Amniotic stem cell (primary cell): ENCODE measurements around the gene TMEM198.

Source experiments
- DNase-seq: peaks from one replicate; lab custom pipeline; 2025; lab: John Stamatoyannopoulos, UW

The TMEM198 gene

DNA sequence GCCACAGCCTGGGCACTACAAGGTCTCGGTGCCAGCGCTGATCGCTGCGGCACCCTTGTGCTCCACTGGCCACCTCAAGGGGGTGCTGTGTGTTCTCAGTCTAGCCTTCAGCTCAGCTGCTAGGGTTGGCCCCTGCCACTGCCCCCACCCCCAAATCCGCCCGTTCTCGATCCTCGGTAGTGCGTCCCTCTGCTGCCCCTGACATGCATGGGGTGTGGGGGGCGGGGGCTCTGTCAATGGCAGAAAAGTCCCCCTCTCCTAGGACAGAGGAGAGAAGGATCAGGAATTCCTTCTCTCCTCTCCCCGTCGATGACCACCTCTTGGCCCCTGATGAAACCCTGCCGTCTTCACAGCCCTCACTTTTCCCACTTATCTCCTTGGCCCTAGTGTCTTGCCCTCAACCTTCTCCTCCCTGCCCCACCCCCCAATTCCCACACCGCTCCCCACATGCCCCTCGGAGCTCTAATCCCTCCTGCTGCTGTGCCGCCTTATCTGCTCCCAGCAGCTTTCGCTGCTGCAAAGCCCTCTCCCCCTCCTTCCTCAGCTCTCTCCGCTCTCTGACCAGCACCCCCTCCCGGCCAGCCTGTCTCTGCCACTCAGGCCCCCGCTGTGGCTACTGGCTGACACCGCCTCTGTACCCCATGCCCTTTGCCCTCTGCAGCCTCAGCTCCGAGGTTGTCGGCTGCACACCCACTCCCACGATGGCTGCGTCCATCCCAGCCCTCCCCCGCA is 33.9 kb upstream of the TMEM198 start:
- no peak for DNase-seq

DNA sequence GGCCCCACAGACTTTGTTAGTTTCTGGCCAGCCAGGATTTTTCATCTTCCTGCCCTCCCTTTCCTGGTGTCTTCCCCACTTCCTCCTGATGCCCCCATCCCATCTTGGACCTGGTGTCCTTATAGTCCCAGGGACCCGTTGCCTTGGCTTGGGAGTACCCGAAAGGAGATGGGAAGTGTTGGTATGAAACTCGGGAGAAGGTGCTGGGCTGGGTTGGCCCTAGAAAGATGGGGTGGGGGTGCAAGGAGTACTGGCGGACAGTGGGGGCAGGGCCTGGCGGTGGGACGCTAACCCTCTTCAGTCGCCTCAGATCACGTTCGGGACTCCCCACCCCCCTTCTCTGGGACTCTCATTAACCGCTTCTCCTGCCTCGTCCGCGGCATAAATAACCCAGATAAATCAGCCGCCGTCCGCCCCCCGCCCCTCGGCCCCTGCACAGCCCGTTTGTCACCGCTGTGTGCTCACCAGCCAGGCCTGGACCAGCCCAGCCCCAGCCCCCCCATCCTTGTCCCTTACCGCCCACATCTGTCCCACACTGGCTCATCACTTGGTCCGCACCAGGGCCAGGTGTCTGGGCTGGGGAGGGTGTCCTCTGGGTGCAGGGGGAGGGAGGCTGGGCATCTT is 33.2 kb upstream of the TMEM198 start:
- DNase-seq = no peak

DNA sequence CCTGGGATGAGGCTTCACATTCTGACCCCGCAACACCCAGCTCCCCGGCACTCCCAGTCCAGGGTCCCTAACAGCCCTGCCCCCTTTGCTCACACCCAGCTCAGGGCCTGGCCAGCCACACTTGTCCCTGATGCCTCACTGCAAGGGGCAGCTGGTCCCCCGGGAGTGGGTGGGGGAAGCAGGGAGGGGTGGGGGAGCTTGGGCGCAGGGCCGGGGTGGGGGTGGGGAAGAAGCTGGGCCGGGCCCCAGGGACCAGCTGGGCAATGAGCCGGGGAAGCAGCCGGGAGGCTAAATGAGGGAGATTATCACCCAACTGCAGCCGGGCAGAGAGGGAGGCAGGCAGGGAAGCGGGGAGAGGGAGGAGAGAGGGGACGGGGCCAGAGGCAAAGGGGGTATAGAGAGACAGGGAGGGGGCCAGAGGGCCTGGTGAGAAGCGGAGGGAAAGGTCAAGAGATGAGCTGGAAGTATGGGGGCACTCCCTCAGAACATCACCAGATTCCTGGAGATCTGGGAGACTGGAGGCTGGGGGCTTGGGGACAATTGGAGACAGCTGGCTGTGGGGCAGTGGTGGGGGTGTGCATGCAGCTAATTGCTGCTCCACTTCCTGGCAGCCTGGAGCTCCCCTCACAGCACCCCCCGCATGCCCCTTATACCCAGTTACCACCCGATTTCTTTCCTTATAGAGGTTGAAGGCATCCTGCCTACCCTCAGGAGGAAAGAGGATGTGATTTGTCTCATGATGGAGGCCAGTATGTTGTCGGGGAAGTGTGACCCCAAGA is 32.1 kb upstream of the TMEM198 start:
- DNase-seq = no peak

DNA sequence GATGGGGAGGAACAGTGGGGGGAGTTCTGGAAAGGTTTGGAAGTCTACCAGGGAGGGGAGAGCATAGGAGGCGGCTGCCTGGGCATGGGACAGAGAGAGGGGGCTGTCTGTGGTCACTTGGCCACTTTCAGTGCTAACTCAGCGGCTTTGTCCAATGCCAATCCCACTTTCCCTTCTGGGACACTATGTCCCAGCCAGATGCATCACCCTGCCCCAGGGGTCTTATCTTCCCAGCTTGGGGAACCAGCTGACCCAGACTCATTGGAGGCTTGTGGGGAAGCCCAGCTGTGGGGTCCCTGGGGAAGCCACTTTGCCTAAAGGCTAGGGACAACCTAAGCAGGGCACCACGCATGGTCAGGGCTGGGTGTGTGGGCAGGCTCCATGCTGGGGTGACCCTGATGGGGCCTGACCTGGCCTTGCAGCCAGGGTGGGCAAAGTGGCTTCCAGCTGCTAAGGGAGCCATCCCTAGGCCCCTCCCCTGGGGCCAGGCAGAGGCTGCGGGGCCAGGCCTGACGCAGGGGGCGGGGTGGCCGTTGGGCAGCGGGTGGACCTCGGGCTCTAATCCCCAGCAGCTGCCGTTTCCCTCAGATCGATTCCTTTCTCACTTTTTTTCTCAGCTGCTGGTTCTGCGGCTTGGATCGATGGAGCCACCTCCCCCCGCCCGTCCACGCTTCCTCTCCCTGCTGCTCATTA is 31.2 kb upstream of the TMEM198 start:
- no peak for DNase-seq

DNA sequence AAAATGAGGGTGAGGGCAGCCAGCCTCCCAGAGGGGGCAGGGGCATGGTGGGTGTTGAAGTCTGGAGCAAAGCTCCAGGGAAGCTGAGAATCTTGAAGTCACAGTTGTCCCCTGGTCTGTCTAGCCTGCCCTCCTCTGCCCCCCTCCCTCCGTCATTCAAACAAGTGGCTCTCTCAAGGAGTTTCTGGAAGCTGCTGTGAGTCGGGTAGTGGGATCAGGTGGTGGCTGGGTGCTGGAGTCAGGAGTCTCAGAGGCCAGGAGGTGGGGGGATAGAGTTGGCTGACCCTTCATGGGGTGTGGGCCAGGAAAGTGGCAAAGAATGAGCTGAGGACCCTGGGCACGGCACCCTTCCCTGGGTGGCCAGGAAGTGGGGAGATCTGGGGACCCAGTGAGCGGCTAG is 30.0 kb upstream of the TMEM198 start:
- DNase-seq = no peak

DNA sequence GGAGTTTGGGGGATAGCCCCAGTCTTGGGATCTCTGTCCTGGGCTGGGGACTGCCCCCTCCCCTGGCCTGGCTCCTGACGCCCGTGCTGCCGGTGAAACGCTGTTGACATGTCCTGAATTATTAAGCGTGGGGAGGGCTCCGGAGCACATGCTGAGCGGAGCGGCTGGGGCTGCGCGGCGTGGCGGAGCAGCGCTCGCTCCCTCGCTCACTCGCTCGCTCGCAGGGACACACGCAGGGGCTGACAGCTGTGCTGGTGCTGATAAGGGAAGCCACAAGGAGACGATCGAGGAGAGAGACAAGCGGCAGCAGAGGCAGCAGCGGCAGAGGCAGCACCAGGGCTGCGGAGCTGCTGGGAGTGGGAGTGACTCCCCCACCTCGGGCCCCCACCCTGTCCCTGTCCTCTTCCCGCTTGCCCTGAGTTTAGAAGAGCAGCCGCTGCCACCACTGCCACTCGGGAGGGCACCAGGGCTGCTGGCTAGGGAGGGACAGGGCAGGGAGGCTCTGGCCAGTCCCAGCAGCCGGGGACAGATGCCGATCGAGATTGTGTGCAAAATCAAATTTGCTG is 29.5 kb upstream of the TMEM198 start, which contains the start of gene ASIC4:
ASIC4 (plus strand) TSS at position 287 of the 566 bp plus-strand sequence; CDS start at position 530, 243 bp downstream.
- no peak for DNase-seq

DNA sequence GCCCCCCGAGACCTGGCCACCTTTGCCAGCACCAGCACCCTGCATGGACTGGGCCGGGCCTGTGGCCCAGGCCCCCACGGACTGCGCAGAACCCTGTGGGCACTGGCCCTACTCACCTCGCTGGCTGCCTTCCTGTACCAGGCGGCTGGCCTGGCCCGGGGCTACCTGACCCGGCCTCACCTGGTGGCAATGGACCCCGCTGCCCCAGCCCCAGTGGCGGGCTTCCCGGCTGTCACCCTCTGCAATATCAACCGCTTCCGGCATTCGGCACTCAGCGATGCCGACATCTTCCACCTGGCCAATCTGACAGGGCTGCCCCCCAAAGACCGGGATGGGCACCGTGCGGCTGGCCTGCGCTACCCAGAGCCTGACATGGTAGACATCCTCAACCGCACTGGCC is 29.0 kb upstream of the TMEM198 start:
- no peak for DNase-seq

DNA sequence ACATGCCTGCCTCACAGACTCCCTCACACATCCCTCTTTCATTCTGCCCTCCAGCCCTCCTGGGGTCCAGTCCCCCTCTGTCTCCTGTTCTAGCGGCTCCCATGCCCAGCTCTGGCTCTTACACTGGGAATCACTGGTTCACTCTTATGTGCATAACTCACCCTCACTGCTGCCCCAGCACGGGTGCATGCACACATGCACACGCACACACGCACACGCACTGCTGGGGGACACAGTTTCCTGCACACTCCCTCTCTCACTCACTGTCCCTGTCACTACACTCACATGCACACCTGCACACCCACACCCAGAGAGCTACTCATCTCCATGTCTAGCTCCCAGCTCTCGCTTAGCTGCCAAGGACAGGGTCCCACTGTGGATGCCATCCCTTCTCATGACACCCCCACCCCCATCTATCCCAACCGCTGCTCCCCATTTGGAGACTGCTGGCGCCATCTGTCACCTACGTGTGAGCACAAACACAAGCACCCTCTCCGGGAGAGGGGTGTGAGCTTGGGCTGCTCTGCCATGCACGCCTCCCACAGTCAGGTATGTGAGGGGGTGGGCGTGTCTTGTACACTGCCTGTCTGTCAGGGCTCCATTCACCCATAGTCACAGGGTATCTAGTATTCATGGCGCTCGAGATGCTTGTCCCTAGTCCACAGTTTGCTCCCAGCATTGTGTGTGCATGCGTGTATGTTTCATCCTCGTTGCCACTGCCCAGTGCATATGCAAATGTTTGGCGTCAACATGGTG is 27.8 kb upstream of the TMEM198 start:
- no peak for DNase-seq

DNA sequence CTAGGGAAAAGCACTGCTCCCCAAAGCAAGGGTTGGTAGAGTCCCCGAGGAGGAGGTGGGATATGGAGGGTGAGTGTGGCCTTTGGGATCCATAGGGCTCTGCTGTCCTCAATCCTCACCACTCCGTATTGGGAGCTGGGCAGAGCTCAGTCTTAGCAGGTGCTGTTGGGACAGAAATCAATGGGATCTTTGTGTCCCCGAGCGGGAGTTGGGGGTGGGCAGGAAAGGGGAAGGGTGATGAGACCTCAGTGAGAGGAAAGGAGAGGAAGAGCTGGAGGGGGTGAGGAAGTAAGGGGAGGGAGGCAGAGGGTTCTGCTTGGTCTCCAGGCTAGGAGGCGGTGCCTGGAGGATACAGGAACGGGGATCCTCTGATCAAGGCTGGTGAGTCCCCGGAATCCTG is 26.9 kb upstream of the TMEM198 start:
- DNase-seq = no peak

DNA sequence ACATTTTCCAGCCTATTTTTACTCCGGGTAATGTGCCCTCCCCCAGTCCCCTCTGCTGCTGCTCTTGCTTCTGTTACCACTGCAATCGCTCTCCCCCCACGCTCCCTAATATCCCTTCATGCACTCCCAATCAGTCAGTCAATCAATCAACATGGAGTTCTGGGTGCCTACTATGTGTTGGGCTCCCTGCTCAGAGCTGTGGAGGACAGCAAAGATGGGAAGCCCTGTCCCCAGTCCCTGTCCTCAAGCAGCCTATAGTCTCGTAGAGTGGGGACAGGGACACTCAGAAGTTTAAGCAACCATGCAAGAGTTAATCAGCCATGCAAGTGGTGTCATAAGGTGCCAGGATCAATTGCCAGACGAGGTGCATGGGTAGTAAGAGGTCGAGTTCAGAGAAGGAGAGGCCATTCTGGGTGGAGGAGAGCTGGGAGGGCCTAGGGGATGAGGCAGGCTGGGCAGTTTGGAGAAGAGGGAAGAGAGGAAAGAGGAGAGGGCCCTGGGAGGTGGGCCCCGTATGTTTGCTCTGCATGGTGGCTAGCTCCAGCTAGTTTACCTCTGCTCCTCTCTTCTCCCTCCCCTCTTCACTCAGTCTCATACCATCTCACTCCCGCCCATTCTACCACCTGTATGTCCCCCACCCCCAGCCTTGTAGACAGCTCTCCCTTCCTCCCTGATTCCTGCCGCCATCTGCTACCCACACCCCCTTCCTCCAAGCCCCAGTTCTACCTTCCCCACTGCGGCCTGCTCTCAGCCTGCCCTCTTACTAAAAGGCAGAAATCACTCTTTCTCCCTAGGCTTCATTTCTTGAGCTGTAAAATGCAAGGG is 25.7 kb upstream of the TMEM198 start:
- DNase-seq = no peak

DNA sequence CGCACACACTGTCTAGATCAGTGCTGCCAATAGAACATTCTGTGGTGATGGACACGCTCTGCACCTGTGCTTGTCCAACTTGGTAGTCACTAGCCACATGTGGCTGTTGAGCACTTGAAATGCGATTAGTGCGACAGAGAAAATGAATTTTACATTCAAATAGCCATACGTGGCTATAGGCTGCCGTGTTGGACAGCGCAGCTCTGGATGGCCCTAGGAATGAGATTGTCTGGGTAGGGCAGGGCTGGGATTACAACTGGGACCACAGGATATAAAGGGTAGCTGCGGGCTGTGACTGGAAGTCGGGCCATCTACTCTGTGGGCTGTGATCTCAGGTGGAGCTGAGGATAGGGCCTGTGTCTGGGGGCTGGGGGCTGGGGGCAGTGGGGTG is 24.3 kb upstream of the TMEM198 start:
- no peak for DNase-seq

DNA sequence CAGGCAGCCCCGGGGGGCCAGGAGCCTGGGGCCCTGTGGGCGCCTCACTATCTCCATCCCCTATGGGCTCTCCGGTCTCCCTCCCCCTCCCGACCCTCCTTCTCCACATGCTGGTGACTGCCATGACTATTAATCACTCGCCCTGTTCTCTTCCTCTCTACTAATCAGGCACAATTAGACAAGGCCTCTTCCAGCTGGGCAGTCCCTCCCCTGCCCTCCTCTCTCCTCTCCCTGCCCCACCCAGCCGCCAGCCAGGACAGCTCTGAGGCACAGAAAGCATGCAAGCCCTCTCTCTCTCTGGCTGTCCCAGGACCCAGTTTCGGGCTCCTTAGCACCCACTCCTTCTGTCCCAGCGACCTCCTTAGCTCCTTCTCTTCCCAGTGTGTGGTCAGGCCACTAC is 23.7 kb upstream of the TMEM198 start:
- no peak for DNase-seq

DNA sequence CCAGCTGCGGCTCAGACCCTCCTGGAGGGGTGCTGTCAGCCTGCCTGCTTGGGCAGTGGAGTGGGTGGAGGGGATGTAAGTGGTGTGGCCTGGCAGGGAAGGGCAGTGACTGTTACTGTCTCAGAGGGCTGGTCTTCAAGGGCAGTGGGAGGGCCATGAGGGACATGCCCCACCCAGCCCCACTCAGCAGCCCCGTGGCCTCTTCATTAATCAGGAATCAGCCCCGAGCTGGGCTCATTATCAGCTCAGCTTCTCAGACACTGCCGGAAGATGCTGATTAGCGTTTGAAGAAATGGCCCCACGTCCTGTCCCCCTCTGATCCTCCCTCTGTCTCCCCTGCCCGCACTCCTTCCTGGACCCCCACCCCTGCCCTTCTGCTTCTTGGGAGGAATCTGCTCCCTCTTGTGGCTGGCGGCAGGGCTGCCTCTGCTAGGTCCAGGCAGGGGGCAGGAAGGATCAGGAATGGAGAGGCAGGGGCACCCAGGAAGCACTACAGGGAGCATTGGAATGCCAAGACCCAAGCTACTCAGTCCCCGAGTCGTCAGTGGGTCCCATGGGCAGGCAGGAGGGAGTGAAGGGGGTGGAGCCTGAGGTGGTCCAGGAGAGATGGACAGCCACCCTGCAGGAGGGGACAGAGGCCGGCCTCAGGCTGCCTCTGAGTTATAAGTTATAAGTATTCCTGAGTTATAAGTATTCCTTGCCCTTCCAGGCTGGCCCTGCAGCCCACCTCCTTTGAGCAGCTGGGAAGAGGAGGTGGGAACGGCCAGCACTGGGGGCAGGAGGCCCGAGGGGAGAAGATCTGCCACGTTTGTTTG is 22.6 kb upstream of the TMEM198 start:
- DNase-seq = no peak

DNA sequence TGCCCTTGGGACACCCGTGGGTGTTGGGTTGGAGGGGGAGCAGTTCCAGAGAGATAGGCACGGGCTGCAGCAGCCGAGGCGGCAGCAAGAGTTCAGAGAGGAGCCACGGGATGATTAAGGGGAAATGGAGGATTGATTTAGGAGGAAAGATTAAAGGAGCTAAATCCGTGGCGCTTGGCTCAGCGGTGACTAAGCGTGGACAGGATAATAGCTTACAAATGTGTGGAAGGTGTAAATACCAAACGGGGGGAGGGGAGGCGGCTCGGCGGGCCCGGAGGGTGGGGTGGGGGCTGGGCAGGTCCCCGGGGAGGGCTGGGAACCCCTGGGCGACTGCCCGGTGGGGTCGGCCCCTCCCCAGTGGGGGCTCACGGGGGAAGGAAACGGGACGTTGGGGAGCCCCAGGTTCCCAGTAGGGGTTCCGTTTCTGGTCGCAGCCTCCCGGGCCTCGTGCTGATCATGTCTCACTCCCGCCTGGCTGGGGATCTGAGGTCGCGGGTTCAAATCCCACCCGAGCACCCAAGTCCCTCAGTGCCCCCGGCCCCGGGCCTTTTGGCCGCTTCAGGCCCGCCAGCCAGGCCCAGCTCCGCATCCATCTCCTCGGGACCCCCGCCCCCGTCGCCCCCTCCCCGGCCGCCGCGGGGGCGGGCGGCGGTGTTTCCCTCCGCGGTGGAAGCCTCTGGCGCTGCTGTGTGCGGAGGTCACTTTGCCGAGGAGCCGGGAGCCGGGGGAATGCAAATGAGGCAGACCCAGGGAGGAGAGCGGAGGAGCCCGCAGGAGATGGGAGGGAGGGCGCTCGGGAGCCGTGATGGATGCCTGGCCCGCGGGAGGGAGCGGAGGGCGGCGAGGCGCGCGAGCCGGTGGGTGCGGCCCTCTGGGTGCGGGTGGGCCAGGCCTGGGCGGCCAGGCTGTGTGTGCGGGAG is 21.5 kb upstream of the TMEM198 start:
- DNase-seq = peak; percentile 22

DNA sequence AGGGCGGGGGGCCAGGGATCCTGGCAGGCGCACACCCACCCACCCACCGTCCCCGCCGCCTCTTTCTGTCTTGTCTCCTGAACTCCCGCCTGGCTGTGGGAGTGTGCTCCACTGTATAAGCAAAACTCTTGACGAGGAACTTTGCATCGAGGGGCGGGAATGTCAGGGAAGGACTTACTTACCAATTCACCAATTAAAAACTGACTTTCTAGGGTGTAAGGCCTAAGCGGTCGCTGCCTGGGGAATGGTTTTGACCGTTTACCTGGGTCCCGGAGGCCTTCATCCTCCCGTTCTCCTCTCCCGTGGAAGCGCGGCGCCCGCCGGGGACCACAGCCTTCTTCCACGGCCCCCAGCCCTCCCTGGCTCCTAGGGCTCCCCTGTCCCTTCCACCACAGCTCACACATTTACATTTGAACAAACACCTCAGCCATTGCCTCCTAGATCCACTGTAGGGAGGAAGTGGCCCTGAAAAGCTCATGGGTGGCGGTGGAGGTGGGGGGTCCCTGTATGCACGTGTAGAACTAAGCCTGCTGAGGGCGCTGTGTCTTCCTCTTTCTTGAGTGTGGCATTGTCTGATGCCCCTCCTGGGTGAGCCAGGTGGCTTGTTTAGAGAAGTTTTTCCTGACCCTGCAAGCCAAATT is 20.7 kb upstream of the TMEM198 start:
- DNase-seq = no peak

DNA sequence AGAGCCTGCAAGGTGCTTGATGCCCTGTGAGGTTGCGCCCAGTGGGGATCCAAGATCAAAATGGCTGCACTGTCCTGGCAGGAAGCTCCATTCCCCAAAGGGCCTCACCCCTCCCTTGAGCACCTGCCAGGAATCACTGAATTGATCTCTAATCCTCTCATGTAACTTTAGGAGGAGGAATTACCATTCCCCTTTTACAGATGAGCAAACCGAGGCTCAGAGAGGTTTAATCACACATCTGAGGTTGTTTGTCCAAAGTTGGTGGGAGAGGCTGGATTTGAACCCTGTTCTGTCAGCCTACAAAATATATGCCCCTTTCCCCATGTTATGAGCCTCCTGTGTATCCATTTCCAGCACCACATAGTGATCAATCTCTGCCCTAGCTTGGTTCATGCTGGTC is 19.0 kb upstream of the TMEM198 start:
- no peak for DNase-seq

DNA sequence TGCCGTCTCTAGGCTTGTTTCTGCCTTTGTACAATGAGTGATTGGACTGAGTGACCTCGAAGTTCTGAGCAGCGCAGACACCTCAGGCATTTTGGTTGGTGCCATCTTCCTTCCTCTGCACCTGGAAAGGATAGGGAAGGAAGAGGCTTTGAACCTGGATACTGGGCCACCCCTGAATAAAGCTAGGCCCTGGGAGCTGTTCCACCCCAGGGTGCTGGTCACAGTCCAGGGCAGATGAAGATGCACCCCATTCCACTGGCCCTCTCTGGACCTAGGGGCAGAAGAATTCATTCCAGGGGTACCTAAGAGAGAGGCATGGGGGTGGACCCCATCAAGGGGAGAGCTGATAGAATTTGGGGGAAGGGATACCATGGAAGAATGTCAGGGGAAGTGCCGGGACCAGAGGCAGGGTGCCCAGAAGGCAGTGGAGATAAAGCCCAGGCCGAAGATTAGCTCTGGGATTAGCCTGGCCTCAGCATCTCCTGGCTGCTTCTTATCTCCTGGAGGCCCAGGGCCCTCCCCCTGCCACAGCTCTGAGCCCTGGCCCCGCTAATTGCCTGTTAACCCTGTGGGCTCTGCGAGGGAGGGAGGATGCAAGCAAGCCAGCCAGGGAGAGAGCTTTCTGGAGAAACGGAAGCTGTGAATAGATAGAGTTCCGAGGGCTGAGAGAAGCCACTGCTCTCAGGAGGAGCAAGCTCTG is 18.1 kb upstream of the TMEM198 start:
- DNase-seq = no peak
